GM18870 (cell line): ENCODE data around the gene COMT.

Source experiments
- ATAC-seq: cut with Tn5 transposase; IDR thresholded peaks from one replicate; pipeline ENCODE4 v1.9.1; 2021; ENCODE audit warnings: moderate library complexity; ENCODE audit not compliant: unreplicated experiment

Gene COMT

GRCh38 chr22:19992481-19992911, 50.9 kb downstream of the COMT start:
- ATAC-seq, result no peak

DNA sequence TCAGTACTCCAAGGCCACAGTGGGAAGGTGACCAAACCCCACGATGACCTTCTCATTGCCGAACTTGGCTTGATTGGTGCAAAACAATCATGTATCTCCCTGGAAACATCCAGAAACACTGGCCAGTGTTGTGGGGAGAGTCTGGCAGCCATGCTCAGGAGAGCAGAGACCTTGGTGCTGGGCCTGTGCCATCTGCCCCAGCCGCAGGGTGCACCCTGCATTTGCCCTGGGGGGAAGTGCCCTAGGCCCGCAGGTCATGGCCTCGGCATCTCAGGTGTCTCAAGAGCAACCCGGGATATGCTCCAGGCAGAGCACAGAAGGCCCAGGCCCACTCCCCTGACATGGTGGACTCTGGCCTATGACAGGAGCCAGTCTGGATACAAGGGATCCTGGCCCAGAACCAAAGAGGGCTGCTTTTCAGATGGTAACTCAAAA, 51.4 kb downstream of the COMT start:
- ATAC-seq, result no peak

GRCh38 chr22:19993926-19994325, 52.4 kb downstream of the COMT start:
- no peak for ATAC-seq

DNA sequence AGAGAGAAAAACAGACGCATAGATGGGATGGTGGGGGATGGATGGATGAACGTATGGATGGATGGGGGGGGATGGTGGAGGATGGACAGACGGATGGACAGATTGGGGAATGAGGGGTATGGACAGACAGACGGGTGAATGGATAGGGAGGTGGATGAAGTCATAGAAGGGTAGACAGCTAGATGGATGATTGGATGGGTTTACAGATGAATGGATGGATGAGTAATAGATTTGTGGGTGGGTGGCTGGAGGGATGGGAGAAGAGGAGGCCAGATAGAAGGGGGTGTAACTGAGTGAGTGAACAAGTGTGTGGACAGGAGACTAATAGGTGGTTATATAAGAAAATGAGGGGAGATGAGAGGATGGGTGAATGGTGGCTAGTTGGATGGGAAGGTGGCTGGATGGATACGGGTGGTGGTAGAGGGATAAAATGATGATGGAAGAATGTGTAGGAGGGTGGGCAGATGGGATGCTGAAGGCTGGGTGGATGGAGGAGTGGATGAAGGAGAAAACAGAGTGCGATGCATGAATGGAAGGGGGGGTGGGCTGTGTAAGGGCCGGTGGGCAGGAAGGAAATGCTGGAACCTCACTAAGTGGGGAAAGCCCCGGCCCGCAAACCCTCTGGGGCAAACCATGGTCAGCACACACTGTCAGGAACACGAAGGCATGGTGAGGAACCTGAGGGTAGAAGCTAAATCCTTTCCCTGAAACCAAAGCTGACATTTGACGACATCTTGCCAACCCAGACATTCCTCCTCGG, 53.5 kb downstream of the COMT start:
- ATAC-seq, result no peak

GRCh38 chr22:19995611-19996339, 54.2 kb downstream of the COMT start:
- no peak for ATAC-seq

GRCh38 chr22:19996694-19997384, 55.3 kb downstream of the COMT start:
- ATAC-seq, result no peak

DNA sequence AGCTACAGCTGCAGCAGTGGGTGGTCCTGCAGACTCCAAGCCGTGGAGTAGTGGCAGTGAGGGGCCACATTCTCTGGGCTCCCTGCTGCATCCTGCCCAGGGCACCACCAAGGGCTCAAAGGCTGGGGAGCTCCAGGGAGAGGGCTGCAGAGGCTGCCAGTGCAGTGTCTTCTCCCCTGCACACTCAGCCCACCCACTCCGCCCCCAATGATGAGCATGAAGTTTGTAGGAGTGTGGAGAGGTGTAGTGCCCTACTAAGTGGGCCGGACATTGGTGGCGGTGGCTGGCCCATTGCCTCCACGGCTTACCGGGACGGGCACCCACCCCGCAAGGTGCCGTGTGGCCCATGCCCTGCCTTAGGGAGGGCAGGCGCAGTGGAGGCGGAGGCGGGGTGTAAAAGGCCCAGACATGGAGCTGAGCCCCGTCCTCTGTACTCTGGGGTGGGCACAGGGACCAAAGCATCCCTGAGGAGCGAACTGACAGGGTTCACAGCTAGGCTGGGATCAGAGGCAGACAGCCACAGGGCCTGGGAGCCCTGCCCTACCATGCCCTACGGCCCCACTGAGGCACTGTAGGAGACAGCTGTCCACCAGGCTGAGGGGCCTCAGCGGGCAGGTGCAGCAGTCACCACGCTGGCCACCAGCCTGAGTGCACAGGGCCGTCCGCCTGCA, 56.1 kb downstream of the COMT start:
- ATAC-seq, result no peak

DNA sequence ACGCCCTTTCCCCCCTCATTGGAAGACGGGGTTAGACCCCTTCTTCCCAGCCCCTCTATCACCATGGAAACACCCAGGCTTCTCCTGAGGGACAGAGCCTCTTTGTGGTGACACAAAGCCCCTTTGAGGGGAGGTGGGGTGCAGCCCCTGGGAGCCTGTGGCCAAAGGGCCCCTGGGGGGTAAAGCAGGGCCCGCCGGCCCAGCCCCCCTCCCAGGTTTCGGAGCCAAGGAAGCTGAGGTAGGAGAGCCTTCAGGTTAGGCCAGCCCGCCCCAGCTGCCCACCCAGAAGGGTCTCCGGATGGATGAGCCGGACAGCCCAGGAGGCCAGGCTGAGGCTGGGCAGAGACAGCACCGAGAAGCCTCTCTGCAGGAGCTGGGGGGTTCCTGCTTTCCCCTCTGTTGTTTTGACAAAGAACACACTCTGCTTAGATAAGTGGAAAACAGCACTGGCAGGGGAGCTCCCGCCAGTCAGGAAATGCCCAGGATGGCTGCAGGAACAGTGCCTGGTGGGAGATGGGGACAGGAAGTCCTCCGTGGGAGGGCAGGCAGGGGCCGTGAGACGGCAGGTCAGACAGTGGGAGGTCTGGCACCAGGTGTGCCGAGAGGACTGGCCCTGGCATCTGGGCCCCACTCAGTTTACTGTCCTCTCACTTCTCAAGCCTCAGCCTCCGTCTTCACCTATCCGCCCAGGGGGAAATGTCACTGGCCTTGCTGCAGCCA, 56.8 kb downstream of the COMT start:
- ATAC-seq, result no peak

DNA sequence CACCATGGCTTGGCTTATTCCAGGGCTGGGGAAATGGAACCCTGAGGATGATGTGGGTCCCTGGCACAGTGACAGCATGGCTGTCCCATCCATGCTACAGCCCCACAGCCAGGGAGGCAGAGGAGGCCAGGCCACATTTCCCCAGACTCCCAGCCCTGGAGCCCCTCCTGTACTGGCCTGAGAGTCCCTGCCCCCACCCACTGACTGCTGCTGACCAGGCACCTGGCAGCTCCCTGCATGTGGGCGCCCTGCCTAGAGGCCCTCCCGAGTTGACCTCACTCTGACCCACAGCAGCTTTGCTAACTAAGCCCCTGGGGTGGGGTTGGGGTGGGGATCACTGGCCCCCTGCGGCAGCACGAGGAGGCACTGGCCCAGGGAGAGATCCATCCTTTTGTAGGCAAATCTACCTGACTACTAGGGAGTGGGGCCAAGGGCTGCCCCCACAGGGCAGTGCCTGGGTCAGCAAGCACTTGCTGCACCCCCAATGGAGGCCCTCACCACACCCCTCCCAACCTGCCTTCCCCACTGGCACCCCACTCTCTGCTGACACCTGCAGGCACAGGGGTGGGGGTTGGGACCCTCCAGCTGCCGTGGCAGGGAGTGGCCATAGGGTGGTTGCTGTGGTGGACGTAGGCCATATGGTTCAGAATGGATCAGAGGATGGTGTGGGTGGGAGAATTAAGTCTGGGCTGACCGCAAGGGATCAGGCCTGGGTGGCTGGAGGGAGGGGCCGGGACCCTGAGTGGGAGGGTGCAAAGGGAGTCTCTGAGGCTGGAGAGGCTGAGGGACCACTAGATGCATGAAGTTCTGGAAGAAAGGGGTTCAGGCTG, 57.6 kb downstream of the COMT start:
- no peak for ATAC-seq

GRCh38 chr22:20000246-20001081, 58.9 kb downstream of the COMT start:
- ATAC-seq, result no peak

- ATAC-seq, result no peak
These were observed 59.6 kb downstream of the COMT start for GRCh38 chr22:20001082-20001638.

DNA sequence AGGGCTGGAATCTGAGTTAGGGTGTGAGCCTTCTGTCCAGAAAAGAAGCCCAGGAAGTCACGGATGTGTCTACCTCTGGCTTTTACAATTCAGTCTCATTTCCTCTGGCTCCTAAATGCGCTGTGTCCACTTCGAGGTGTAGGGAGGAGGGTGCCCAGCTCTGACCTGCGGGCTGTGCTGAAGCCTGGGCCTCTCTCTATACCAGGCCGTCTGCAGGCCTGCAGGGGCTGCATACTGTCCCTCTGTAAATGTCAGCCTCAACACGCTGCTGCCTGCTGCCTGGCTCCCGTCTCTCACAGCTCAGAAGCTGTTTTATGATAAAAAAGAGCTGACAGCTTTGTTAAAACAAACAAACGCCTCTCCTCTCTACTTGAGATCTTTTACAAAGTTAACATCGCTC, 60.6 kb downstream of the COMT start:
- ATAC-seq, result no peak

- ATAC-seq, result no peak
These were observed 61.1 kb downstream of the COMT start for GRCh38 chr22:20002636-20003035.

DNA sequence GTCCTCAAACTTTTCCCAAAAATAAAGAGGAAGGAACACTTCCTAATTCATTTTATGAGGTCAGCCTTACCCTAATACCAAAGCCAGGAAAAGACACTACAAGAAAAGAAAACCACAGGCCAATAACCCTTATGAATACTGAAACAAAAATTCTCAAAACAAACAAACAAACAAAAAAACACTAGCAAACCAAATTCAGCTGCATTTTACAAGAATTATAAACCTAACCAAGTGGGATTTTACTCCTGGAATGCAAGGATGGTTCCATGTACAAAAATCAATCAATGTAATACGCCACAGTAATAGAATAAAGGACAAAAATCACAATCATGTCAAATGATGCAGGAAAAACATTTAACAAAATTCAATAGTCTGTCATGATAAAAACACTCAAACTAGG, 61.7 kb downstream of the COMT start:
- ATAC-seq, result no peak

- ATAC-seq, result no peak
These were observed 62.9 kb downstream of the COMT start for GRCh38 chr22:20004464-20004863.

GRCh38 chr22:20008221-20008995, 66.8 kb downstream of the COMT start:
- no peak for ATAC-seq

- ATAC-seq, result no peak
These were observed 67.5 kb downstream of the COMT start for GRCh38 chr22:20009018-20009491.
